A673 (cell line): ENCODE data around the gene RAC2. TPM values are rescaled to one million over a fixed set of nuclear protein-coding genes. Genes with fewer than 3 reads are reported as not detected.

Experiments used
- BruUV-seq: library from RNA; stranded (reverse); fragments of 400-500 nt; replicated peaks from 2 replicates; lab custom pipeline; 2021; lab: Mats Ljungman, UMichigan
- CTCF ChIA-PET: fragments of 300-600 bp; sonication (Branson Sonifier 250); formaldehyde crosslinking; loops from one replicate; lab custom pipeline; 2022; ENCODE audit warnings: antibody characterized with exemption; lab: Charles Lee
- POLR2A ChIA-PET: fragments of 300-600 bp; sonication (Branson Sonifier 250); formaldehyde crosslinking; loops from one replicate; lab custom pipeline; 2022; ENCODE audit warnings: antibody characterized with exemption; ENCODE audit not compliant: low non-redundant PET; lab: Charles Lee
- DNase-seq: peaks from one replicate; pipeline ENCODE4 v3.0.0-alpha.2; 2015; ENCODE audit warnings: low spot score
- H3K27ac ChIP-seq: fragments of 200-600 bp; sonication (generic); 2 replicates; pipeline ENCODE4 v1.5.1; 2016; ENCODE audit warnings: mixed run types, low read depth, mild to moderate bottlenecking, mixed read lengths, antibody characterized with exemption, low read length; ENCODE audit not compliant: poor library complexity, severe bottlenecking
- H3K27me3 ChIP-seq: fragments of 200-600 bp; sonication (generic); replicated peaks from 2 replicates; pipeline ENCODE4 v1.6.1; 2017; ENCODE audit warnings: mixed run types, low read depth, mild to moderate bottlenecking, mixed read lengths, antibody characterized with exemption, low read length; ENCODE audit not compliant: insufficient read depth, poor library complexity
- H3K36me3 ChIP-seq: fragments of 200-600 bp; sonication (generic); 2 replicates; pipeline ENCODE4 v1.6.1; 2016; ENCODE audit warnings: mixed run types, mild to moderate bottlenecking, mixed read lengths, antibody characterized with exemption, low read length; ENCODE audit not compliant: insufficient read depth, poor library complexity, severe bottlenecking
- H3K4me1 ChIP-seq: fragments of 200-600 bp; sonication (generic); 2 replicates; pipeline ENCODE4 v1.6.1; 2017; ENCODE audit warnings: mixed run types, mild to moderate bottlenecking, mixed read lengths, antibody characterized with exemption, low read length; ENCODE audit not compliant: insufficient read depth, poor library complexity, severe bottlenecking
- H3K4me3 ChIP-seq: fragments of 200-600 bp; sonication (generic); 2 replicates; pipeline ENCODE4 v1.5.1; 2016; ENCODE audit warnings: low read depth, mixed run types, mild to moderate bottlenecking, mixed read lengths, low read length; ENCODE audit not compliant: poor library complexity, severe bottlenecking
- H3K9me3 ChIP-seq: fragments of 200-600 bp; sonication (generic); 2 replicates; pipeline ENCODE4 v1.6.1; 2016; ENCODE audit warnings: mixed run types, low read depth, mild to moderate bottlenecking, mixed read lengths, antibody characterized with exemption, low read length; ENCODE audit not compliant: poor library complexity, severe bottlenecking
- CTCF ChIP-seq: fragments of 300-800, 200-600 bp; sonication (generic); conservative IDR thresholded peaks from 2 replicates; pipeline ENCODE4 v1.5.1; 2017; ENCODE audit warnings: low read depth, mild to moderate bottlenecking, antibody characterized with exemption, low read length, moderate library complexity, mixed read lengths
- EZH2 ChIP-seq: fragments of 200-600 bp; sonication (generic); IDR thresholded peaks from 2 replicates; pipeline ENCODE4 v1.6.1; 2017; ENCODE audit warnings: borderline replicate concordance, low read depth, mild to moderate bottlenecking, mixed read lengths, antibody characterized with exemption, low read length; ENCODE audit not compliant: poor library complexity, severe bottlenecking
- intact Hi-C: fragments of 100-400 bp; cut with micrococcal nuclease; formaldehyde crosslinking; loops from one replicate; pipeline ENCODE4 v1.10.0; 2022; ENCODE audit not compliant: unreplicated experiment
- total RNA-seq: library from RNA; stranded (reverse); gene quantifications from 2 replicates; pipeline ENCODE4 v1.2.3, GENCODE V29; 2021

RAC2 gene
- total RNA-seq, 1 experiment from 2014 or later: 4.0 TPM

- no peak for TF ChIP-seq EZH2
- TF ChIP-seq CTCF: no peak
- no peak for DNase-seq
- Histone ChIP-seq H3K4me3 (no peak overlapping the region), H3K4me1 (peaks cover 35% of the 10 kb centered on the region), H3K27ac (no peak overlapping the region), H3K27me3 (no peaks in the 10 kb centered on the region), H3K36me3 (no peaks in the 10 kb centered on the region), H3K9me3 (no peaks in the 10 kb centered on the region)
- BruUV-seq: no TSS peak
- ChIA-PET CTCF (no interaction called here), POLR2A (no interaction called here)
- intact Hi-C loops: no loop called here
These were observed 58.3 kb downstream of the RAC2 start for GRCh38 chr22:37185646-37186227.

GRCh38 chr22:37184816-37185541, 59.1 kb downstream of the RAC2 start:
- intact Hi-C loops: no loop called here
- Histone ChIP-seq H3K27ac (no peak overlapping the region), H3K27me3 (no peaks in the 10 kb centered on the region), H3K4me3 (no peak overlapping the region), H3K9me3 (no peaks in the 10 kb centered on the region), H3K36me3 (no peaks in the 10 kb centered on the region), H3K4me1 (peaks cover 35% of the 10 kb centered on the region)
- POLR2A ChIA-PET: no interaction called here
- BruUV-seq: no TSS peak
- TF ChIP-seq EZH2: no peak
- no peak for TF ChIP-seq CTCF
- DNase-seq: no peak
- CTCF ChIA-PET: no interaction called here

- no peaks in the 10 kb centered on the region for H3K27me3 ChIP-seq
- peaks cover 29% of the 10 kb centered on the region for H3K4me1 ChIP-seq
- POLR2A ChIA-PET: no interaction called here
- DNase-seq: no peak
- no peaks in the 10 kb centered on the region for H3K9me3 ChIP-seq
- H3K4me3 ChIP-seq: no peak overlapping the region
- TF ChIP-seq CTCF (no peak), EZH2 (no peak)
- no TSS peak for BruUV-seq
- no peaks in the 10 kb centered on the region for H3K36me3 ChIP-seq
- intact Hi-C loops: no loop called here
- CTCF ChIA-PET: no interaction called here
- no peak overlapping the region for H3K27ac ChIP-seq
These were observed 59.7 kb downstream of the RAC2 start for GRCh38 chr22:37184380-37184755.
